IMR-90 (cell line): ENCODE data around the gene STARD4. TPM values are rescaled to one million over a fixed set of nuclear protein-coding genes. Genes with fewer than 3 reads are reported as not detected.

Source experiments
- ATAC-seq: fragments of 200-7000 bp; cut with Tn5 transposase; 2 replicates; pipeline ENCODE4 v1.9.1; 2020; ENCODE audit warnings: low read depth, mild to moderate bottlenecking, moderate library complexity
- BruUV-seq: library from RNA; stranded (reverse); fragments of 400-500 nt; replicated peaks from 2 replicates; lab custom pipeline; 2021; lab: Mats Ljungman, UMichigan
- CTCF ChIA-PET: fragments of 300-600 bp; formaldehyde crosslinking; extraction: SDS; loops from one replicate; lab custom pipeline; 2021; ENCODE audit warnings: antibody characterized with exemption; lab: Yijun Ruan, JAX
- POLR2A ChIA-PET: fragments of 300-600 bp; sonication (Branson Sonifier 250); formaldehyde crosslinking; loops from one replicate; lab custom pipeline; 2022; ENCODE audit warnings: antibody characterized with exemption; ENCODE audit not compliant: unreplicated experiment; lab: Charles Lee
- DNase-seq: peaks from one replicate; pipeline ENCODE4 v3.0.0; 2013
- H2AFZ ChIP-seq: replicated peaks from 2 replicates; pipeline ENCODE3; 2013; ENCODE audit warnings: low read length, mild to moderate bottlenecking; ENCODE audit not compliant: poor library complexity
- H2AK5ac ChIP-seq: 2 replicates; pipeline ENCODE4 v1.6.1; 2013; ENCODE audit warnings: low read depth, low read length, inconsistent platforms
- H2AK9ac ChIP-seq: replicated peaks from 2 replicates; pipeline ENCODE3; 2013; ENCODE audit warnings: mild to moderate bottlenecking, low read depth, low read length, moderate library complexity; ENCODE audit not compliant: poor library complexity
- H2BK120ac ChIP-seq: 2 replicates; pipeline ENCODE4 v1.6.1; 2013; ENCODE audit warnings: low read depth, low read length, inconsistent platforms
- H2BK15ac ChIP-seq: 3 replicates; pipeline ENCODE4 v1.6.1; 2013; ENCODE audit warnings: low read depth, low read length, inconsistent platforms
- H2BK20ac ChIP-seq: 2 replicates; pipeline ENCODE4 v1.6.1; 2013; ENCODE audit warnings: low read depth, mild to moderate bottlenecking, inconsistent platforms, low read length, moderate library complexity
- H2BK5ac ChIP-seq: 2 replicates; pipeline ENCODE4 v1.6.1; 2013; ENCODE audit warnings: mild to moderate bottlenecking, low read depth, low read length, inconsistent platforms; ENCODE audit not compliant: poor library complexity, severe bottlenecking
- H3K14ac ChIP-seq: replicated peaks from 2 replicates; pipeline ENCODE4 v1.6.1; 2013; ENCODE audit warnings: low read depth, low read length, inconsistent platforms
- H3K18ac ChIP-seq: 2 replicates; pipeline ENCODE4 v1.6.1; 2013; ENCODE audit warnings: low read depth, low read length, control low read depth
- H3K23ac ChIP-seq: 2 replicates; pipeline ENCODE4 v1.6.1; 2013; ENCODE audit warnings: low read depth, low read length, inconsistent platforms
- H3K27ac ChIP-seq: 2 replicates; pipeline ENCODE4 v1.5.1; 2013; ENCODE audit warnings: mild to moderate bottlenecking, control low read depth, low read length; ENCODE audit not compliant: insufficient read depth
- H3K27me3 ChIP-seq: 2 replicates; pipeline ENCODE4 v1.6.1; 2013; ENCODE audit warnings: low read length; ENCODE audit not compliant: control insufficient read depth, insufficient read depth
- H3K36me3 ChIP-seq: 2 replicates; pipeline ENCODE4 v1.6.1; 2013; ENCODE audit warnings: low read length, mixed read lengths; ENCODE audit not compliant: control insufficient read depth, insufficient read depth
- H3K4ac ChIP-seq: 2 replicates; pipeline ENCODE4 v1.6.1; 2013; ENCODE audit warnings: low read depth, low read length, inconsistent platforms
- H3K4me1 ChIP-seq: 2 replicates; pipeline ENCODE4 v1.6.1; 2013; ENCODE audit warnings: low read length, mixed read lengths; ENCODE audit not compliant: control insufficient read depth, insufficient read depth
- H3K4me2 ChIP-seq: 2 replicates; pipeline ENCODE4 v1.6.1; 2013; ENCODE audit warnings: low read depth, mild to moderate bottlenecking, control low read depth, low read length, moderate library complexity
- H3K4me3 ChIP-seq: 2 replicates; pipeline ENCODE4 v1.5.1; 2013; ENCODE audit warnings: low read depth, mild to moderate bottlenecking, control low read depth, low read length, moderate library complexity; ENCODE audit not compliant: insufficient read depth
- H3K56ac ChIP-seq: 2 replicates; pipeline ENCODE4 v1.6.1; 2013; ENCODE audit warnings: low read length, inconsistent platforms; ENCODE audit not compliant: insufficient read depth; ENCODE audit errors: extremely low read depth
- H3K79me1 ChIP-seq, 2 experiments: 2 replicates each; pipeline ENCODE4 v1.6.1; 2013; ENCODE audit warnings: low read length in 2 of 2, inconsistent platforms in 1 of 2, low read depth in 1 of 2
- H3K9ac ChIP-seq: 2 replicates; pipeline ENCODE4 v1.6.1; 2013; ENCODE audit warnings: low read depth, low read length, control low read depth
- H3K9me1 ChIP-seq: 2 replicates; pipeline ENCODE4 v1.6.1; 2013; ENCODE audit warnings: low read length, inconsistent platforms; ENCODE audit not compliant: insufficient read depth
- H3K9me3 ChIP-seq: 2 replicates; pipeline ENCODE4 v1.6.1; 2013; ENCODE audit warnings: low read length; ENCODE audit not compliant: control insufficient read depth, insufficient read depth
- H4K20me1 ChIP-seq: 2 replicates; pipeline ENCODE4 v1.6.1; 2013; ENCODE audit warnings: low read length, inconsistent platforms; ENCODE audit not compliant: insufficient read depth
- H4K5ac ChIP-seq: 2 replicates; pipeline ENCODE4 v1.6.1; 2013; ENCODE audit warnings: mild to moderate bottlenecking, low read depth, low read length, control low read depth
- H4K8ac ChIP-seq, 2 experiments: 2 replicates each; pipeline ENCODE4 v1.6.1; 2013; ENCODE audit warnings: low read depth in 2 of 2, low read length in 2 of 2, control low read depth in 1 of 2, inconsistent platforms in 1 of 2
- H4K91ac ChIP-seq: 2 replicates; pipeline ENCODE4 v1.6.1; 2013; ENCODE audit warnings: low read depth, low read length, inconsistent platforms; ENCODE audit not compliant: insufficient read depth
- BHLHE40 ChIP-seq: fragments of 150-350 bp; IDR thresholded peaks from 2 replicates; pipeline ENCODE4 v1.6.1; 2016; ENCODE audit warnings: mild to moderate bottlenecking, low read depth, low read length
- CHD1 ChIP-seq: IDR thresholded peaks from 2 replicates; pipeline ENCODE4 v1.6.1; 2012; ENCODE audit warnings: low read depth, low read length, improper control_type of control experiment
- FOS ChIP-seq: fragments of 150-350 bp; IDR thresholded peaks from 2 replicates; pipeline ENCODE4 v1.6.1; 2016; ENCODE audit warnings: low read depth, low read length
- MAFK ChIP-seq: IDR thresholded peaks from 2 replicates; pipeline ENCODE4 v1.6.1; 2012; ENCODE audit warnings: low read depth, low read length, improper control_type of control experiment
- MAZ ChIP-seq: IDR thresholded peaks from 2 replicates; pipeline ENCODE4 v1.6.1; 2012; ENCODE audit warnings: low read depth, mild to moderate bottlenecking, low read length, improper control_type of control experiment, moderate library complexity, borderline replicate concordance
- MXI1 ChIP-seq: IDR thresholded peaks from 2 replicates; pipeline ENCODE4 v1.6.1; 2012; ENCODE audit warnings: low read depth, mild to moderate bottlenecking, low read length, moderate library complexity, borderline replicate concordance
- NFE2L2 ChIP-seq: fragments of 150-350 bp; IDR thresholded peaks from 2 replicates; pipeline ENCODE4 v1.6.1; 2016; ENCODE audit warnings: low read depth, mild to moderate bottlenecking, low read length
- POLR2A ChIP-seq: IDR thresholded peaks from 2 replicates; pipeline ENCODE4 v1.6.1; 2012; ENCODE audit warnings: mild to moderate bottlenecking, low read depth, low read length
- RAD21 ChIP-seq: IDR thresholded peaks from 2 replicates; pipeline ENCODE4 v1.6.1; 2012; ENCODE audit warnings: low read length, improper control_type of control experiment
- RCOR1 ChIP-seq: IDR thresholded peaks from 2 replicates; pipeline ENCODE4 v1.6.1; 2012; ENCODE audit warnings: mild to moderate bottlenecking, low read length, improper control_type of control experiment; ENCODE audit not compliant: insufficient replicate concordance
- RFX5 ChIP-seq: IDR thresholded peaks from 2 replicates; pipeline ENCODE4 v1.8.0; 2012; ENCODE audit warnings: low read depth, mild to moderate bottlenecking, low read length, moderate library complexity
- WGBS, 2 experiments: methylation state at CpG; one replicate each; pipeline versions ENCODE4 v1.1.5 to v1.1.7; 2013; ENCODE audit warnings: missing lambda C conversion rate in 2 of 2; ENCODE audit not compliant: insufficient read length in 1 of 2; ENCODE audit errors: extremely low coverage in 2 of 2; 5-methylcytosine and 5-hydroxymethylcytosine counted together
- dilution Hi-C: fragments of 300-500 bp; cut with HindIII; formaldehyde crosslinking; loops from one replicate; pipeline ENCODE4 v1.14.3; 2018; ENCODE audit warnings: low sequenced_read_pairs; ENCODE audit not compliant: unreplicated experiment
- in situ Hi-C: fragments of 300-500 bp; cut with MboI; formaldehyde crosslinking; loops from 3 replicates; pipeline ENCODE4 v1.14.3; 2019; ENCODE audit warnings: low sequenced_read_pairs, inconsistent platforms, mixed read lengths
- intact Hi-C: fragments of 100-400 bp; cut with micrococcal nuclease; formaldehyde crosslinking; loops from 2 replicates; pipeline ENCODE4 v1.10.0; 2022
- polyA plus RNA-seq, 3 experiments: library from polyadenylated mRNA; depleted of rRNA; stranded (reverse); fragments of >200 nt; gene quantifications; 2 replicates each; pipeline ENCODE4 v1.2.3, GENCODE V29; 2012; ENCODE audit warnings: low replicate concordance in 1 of 3
- total RNA-seq: library from RNA; depleted of rRNA; stranded (reverse); fragments of >200 nt; gene quantifications from 2 replicates; pipeline ENCODE4 v1.2.3, GENCODE V29; 2012
- TF ChIP-seq, protein P1 (sequence below): conservative IDR thresholded peaks from 2 replicates; pipeline ENCODE4 v1.5.1; 2012; ENCODE audit warnings: mild to moderate bottlenecking, low read depth, low read length, improper control_type of control experiment
- TF ChIP-seq, protein P2 (sequence below): fragments of 150-350 bp; IDR thresholded peaks from 2 replicates; pipeline ENCODE4 v1.6.1; 2017; ENCODE audit warnings: mild to moderate bottlenecking, antibody characterized with exemption, low read length, low read depth

The STARD4 gene
- total and polyA plus RNA-seq, 2 of the 4 experiments (the other 2 are of a cell fraction) = 21.5 to 30.3 TPM

DNA sequence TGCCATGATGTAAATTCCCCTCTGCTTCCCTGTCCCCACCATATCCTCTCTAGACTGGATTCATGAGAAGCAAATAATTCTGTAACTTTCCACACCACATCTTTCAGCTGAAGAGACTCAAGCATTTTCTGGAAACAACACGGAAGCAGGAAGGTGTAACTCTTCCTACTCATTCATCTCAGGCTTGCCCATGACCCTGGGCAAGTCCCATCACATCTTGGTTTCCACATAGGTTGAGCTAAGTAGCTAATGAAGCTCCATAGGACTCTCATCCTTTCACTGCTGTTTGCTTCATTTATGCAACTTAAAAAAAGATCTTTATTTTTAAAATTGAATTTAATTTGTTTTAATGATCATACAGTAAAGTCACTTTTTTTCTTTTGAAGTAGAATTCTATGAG is 32.7 kb upstream of the STARD4 start:
- Histone ChIP-seq H3K9ac (no peak overlapping the region), H3K79me1 (no peaks in the 10 kb centered on the region), H4K5ac (no peak overlapping the region), H2BK5ac (no peak overlapping the region), H3K4me2 (no peak overlapping the region), H3K27me3 (no peaks in the 10 kb centered on the region), H3K9me1 (peaks cover 2% of the 10 kb centered on the region; the same call in 1 of the 2 replicates), H2BK120ac (no peak overlapping the region), H3K4me1 (no peaks in the 10 kb centered on the region; the same call in 1 of the 2 replicates), H3K14ac (no peak overlapping the region), H2AFZ (no peak overlapping the region), H3K18ac (no peak overlapping the region), H3K4ac (no peak overlapping the region), H2AK5ac (no peak overlapping the region), H4K8ac (no peak overlapping the region), H3K56ac (no peak overlapping the region), H2AK9ac (no peak overlapping the region), H3K36me3 (no peaks in the 10 kb centered on the region), H3K4me3 (no peak overlapping the region), H2BK15ac (no peak overlapping the region; the same call in 2 of the 3 replicates), H3K9me3 (no peaks in the 10 kb centered on the region), H2BK20ac (no peak overlapping the region), H4K91ac (no peak overlapping the region), H3K27ac (no peak overlapping the region), H4K20me1 (no peaks in the 10 kb centered on the region), H3K23ac (no peak overlapping the region)
- TF ChIP-seq FOS (no peak), RFX5 (no peak), NFE2L2 (no peak), POLR2A (no peak), RCOR1 (no peak), BHLHE40 (no peak), RAD21 (no peak), MAFK (no peak), CHD1 (no peak), MAZ (no peak), MXI1 (no peak)
- TF ChIP-seq, protein P1, sequence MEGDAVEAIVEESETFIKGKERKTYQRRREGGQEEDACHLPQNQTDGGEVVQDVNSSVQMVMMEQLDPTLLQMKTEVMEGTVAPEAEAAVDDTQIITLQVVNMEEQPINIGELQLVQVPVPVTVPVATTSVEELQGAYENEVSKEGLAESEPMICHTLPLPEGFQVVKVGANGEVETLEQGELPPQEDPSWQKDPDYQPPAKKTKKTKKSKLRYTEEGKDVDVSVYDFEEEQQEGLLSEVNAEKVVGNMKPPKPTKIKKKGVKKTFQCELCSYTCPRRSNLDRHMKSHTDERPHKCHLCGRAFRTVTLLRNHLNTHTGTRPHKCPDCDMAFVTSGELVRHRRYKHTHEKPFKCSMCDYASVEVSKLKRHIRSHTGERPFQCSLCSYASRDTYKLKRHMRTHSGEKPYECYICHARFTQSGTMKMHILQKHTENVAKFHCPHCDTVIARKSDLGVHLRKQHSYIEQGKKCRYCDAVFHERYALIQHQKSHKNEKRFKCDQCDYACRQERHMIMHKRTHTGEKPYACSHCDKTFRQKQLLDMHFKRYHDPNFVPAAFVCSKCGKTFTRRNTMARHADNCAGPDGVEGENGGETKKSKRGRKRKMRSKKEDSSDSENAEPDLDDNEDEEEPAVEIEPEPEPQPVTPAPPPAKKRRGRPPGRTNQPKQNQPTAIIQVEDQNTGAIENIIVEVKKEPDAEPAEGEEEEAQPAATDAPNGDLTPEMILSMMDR = no peak
- TF ChIP-seq, protein P2, sequence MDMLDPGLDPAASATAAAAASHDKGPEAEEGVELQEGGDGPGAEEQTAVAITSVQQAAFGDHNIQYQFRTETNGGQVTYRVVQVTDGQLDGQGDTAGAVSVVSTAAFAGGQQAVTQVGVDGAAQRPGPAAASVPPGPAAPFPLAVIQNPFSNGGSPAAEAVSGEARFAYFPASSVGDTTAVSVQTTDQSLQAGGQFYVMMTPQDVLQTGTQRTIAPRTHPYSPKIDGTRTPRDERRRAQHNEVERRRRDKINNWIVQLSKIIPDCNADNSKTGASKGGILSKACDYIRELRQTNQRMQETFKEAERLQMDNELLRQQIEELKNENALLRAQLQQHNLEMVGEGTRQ = no peak
- in situ Hi-C loops (no loop called here), intact Hi-C loops (no loop called here), dilution Hi-C loops (no loop called here)
- no TSS peak for BruUV-seq
- ChIA-PET CTCF (no interaction called here), POLR2A (no interaction called here)
- ATAC-seq (no peak), DNase-seq (no peak)
- no CpG with 5 or more reads among the region's 1 CpG for WGBS, 2 experiments
